Measurements from ENCODE around the gene CXCR1.
"Not testable (repeated sequence)": the region's sequence is repeated elsewhere in the genome, so short reads cannot be mapped to it uniquely, and the experiment has no call there.

CXCR1 gene

GRCh38 chr2:218166791-218167190 is at the start of gene CXCR1:
CXCR1 (minus strand) TSS chr2:218166962; CDS start chr2:218165211, 1,751 bp downstream.
- DNase-seq (ENCODE audit: low read depth in 4 of 4, low spot score in 1 of 4), result no peak

GRCh38 chr2:218216336-218216673 is 49.5 kb upstream of the CXCR1 start:
- no peak for DNase-seq (ENCODE audit: low read depth in 4 of 4, low spot score in 1 of 4)

- no peak for DNase-seq (ENCODE audit: low read depth in 4 of 4, low spot score in 1 of 4)
Measured at GRCh38 chr2:218214116-218214515, 47.4 kb upstream of the CXCR1 start.

GRCh38 chr2:218209078-218209477 is 42.3 kb upstream of the CXCR1 start:
- DNase-seq (ENCODE audit: low read depth in 4 of 4, low spot score in 1 of 4), result no peak

GRCh38 chr2:218202266-218202665 is 35.5 kb upstream of the CXCR1 start:
- DNase-seq (ENCODE audit: low read depth in 4 of 4, low spot score in 1 of 4), result no peak

GRCh38 chr2:218196974-218197373 is 30.2 kb upstream of the CXCR1 start:
- no peak for DNase-seq (ENCODE audit: low read depth in 4 of 4, low spot score in 1 of 4)

- DNase-seq (ENCODE audit: low read depth in 4 of 4, low spot score in 1 of 4), result no peak
Measured at GRCh38 chr2:218194880-218195279, 28.1 kb upstream of the CXCR1 start.

- DNase-seq (ENCODE audit: low read depth in 4 of 4, low spot score in 1 of 4), result no peak
Measured at GRCh38 chr2:218193701-218194100, 26.9 kb upstream of the CXCR1 start.

- DNase-seq (ENCODE audit: low read depth in 4 of 4, low spot score in 1 of 4), result no peak
Measured at GRCh38 chr2:218192902-218193430, 26.2 kb upstream of the CXCR1 start.

- no peak for DNase-seq (ENCODE audit: low read depth in 4 of 4, low spot score in 1 of 4)
Measured at GRCh38 chr2:218188528-218188927, 21.8 kb upstream of the CXCR1 start.

- DNase-seq (ENCODE audit: low read depth in 4 of 4, low spot score in 1 of 4), result no peak
Measured at GRCh38 chr2:218187296-218188015, 20.7 kb upstream of the CXCR1 start.

GRCh38 chr2:218186876-218187275 is 20.1 kb upstream of the CXCR1 start:
- DNase-seq (ENCODE audit: low read depth in 4 of 4, low spot score in 1 of 4), result no peak

- DNase-seq (ENCODE audit: low read depth in 4 of 4, low spot score in 1 of 4), result peak; percentile 25 to 49 (median 48)
Measured at GRCh38 chr2:218186355-218186766, 19.6 kb upstream of the CXCR1 start.

- no peak for DNase-seq (ENCODE audit: low read depth in 4 of 4, low spot score in 1 of 4)
Measured at GRCh38 chr2:218184331-218184730, 17.6 kb upstream of the CXCR1 start.

GRCh38 chr2:218180467-218181114 is 13.8 kb upstream of the CXCR1 start:
- DNase-seq (ENCODE audit: low read depth in 4 of 4, low spot score in 1 of 4), result no peak

GRCh38 chr2:218179782-218180181 is 13.0 kb upstream of the CXCR1 start:
- no peak for DNase-seq (ENCODE audit: low read depth in 4 of 4, low spot score in 1 of 4)

GRCh38 chr2:218172845-218173244 is 6.1 kb upstream of the CXCR1 start:
- DNase-seq (ENCODE audit: low read depth in 4 of 4, low spot score in 1 of 4), result no peak

- not testable (repeated sequence) for DNase-seq (ENCODE audit: low read depth in 4 of 4, low spot score in 1 of 4)
Measured at GRCh38 chr2:218171744-218172143, 5.0 kb upstream of the CXCR1 start.

GRCh38 chr2:218169757-218170546 is 3.2 kb upstream of the CXCR1 start:
- DNase-seq (ENCODE audit: low read depth in 4 of 4, low spot score in 1 of 4), result no peak

GRCh38 chr2:218168635-218169462 is 2.1 kb upstream of the CXCR1 start:
- DNase-seq (ENCODE audit: low read depth in 4 of 4, low spot score in 1 of 4), result peak; percentile 35 to 54 (median 44)

GRCh38 chr2:218168016-218168415 is 1.3 kb upstream of the CXCR1 start:
- DNase-seq (ENCODE audit: low read depth in 4 of 4, low spot score in 1 of 4), result no peak
